PFSK-1 (cell line): Measurements from ENCODE around the gene EXOC4.

ENCODE experiments used
- FOXP2 ChIP-seq: optimal IDR thresholded peaks from 2 replicates; pipeline ENCODE3; 2011; ENCODE audit warnings: borderline replicate concordance, control low read depth, inconsistent platforms; ENCODE audit not compliant: insufficient read depth; ENCODE audit errors: extremely low read length, extremely low read depth
- POLR2AphosphoS5 ChIP-seq: IDR thresholded peaks from 2 replicates; pipeline ENCODE4 v1.6.1; 2012; ENCODE audit warnings: low read depth, mild to moderate bottlenecking, control low read depth, low read length, moderate library complexity
- REST ChIP-seq, 2 experiments: IDR thresholded peaks; 2 replicates each; pipeline versions ENCODE4 v1.6.1 to v1.8.0; 2011 to 2012; ENCODE audit warnings: low read depth in 2 of 2, low read length in 2 of 2, control low read depth in 1 of 2, inconsistent platforms in 1 of 2, mild to moderate bottlenecking in 1 of 2, moderate library complexity in 1 of 2; ENCODE audit not compliant: insufficient read depth in 1 of 2
- SIN3A ChIP-seq: IDR thresholded peaks from 2 replicates; pipeline ENCODE4 v1.6.1; 2012; ENCODE audit warnings: mild to moderate bottlenecking, low read length, moderate library complexity, borderline replicate concordance; ENCODE audit not compliant: insufficient read depth
- TAF1 ChIP-seq: IDR thresholded peaks from 2 replicates; pipeline ENCODE4 v1.6.1; 2012; ENCODE audit warnings: low read length, control low read depth, borderline replicate concordance; ENCODE audit not compliant: insufficient read depth

EXOC4 gene

GRCh38 chr7:133846203-133846945 lies 593.5 kb downstream of the EXOC4 start:
- TF ChIP-seq REST (IDR thresholded peaks at IDR 0.05; ENCODE audit: insufficient read depth in 1 of 2, low read depth in 2 of 2, low read length in 2 of 2) (no peak), POLR2AphosphoS5 (no peak), TAF1 (no peak), FOXP2 (no peak), SIN3A (no peak)

- no peak for TF ChIP-seq FOXP2
- TF ChIP-seq SIN3A: no peak
- TF ChIP-seq TAF1: no peak
- TF ChIP-seq REST (IDR thresholded peaks at IDR 0.05; ENCODE audit: insufficient read depth in 1 of 2, low read depth in 2 of 2, low read length in 2 of 2): no peak
- TF ChIP-seq POLR2AphosphoS5: no peak
Measured at GRCh38 chr7:133850497-133851280, 597.8 kb downstream of the EXOC4 start.

GRCh38 chr7:133851411-133851810 lies 598.5 kb downstream of the EXOC4 start:
- TF ChIP-seq REST (IDR thresholded peaks at IDR 0.05; ENCODE audit: insufficient read depth in 1 of 2, low read depth in 2 of 2, low read length in 2 of 2): no peak
- no peak for TF ChIP-seq SIN3A
- TF ChIP-seq FOXP2: no peak
- TF ChIP-seq TAF1: no peak
- no peak for TF ChIP-seq POLR2AphosphoS5

- TF ChIP-seq SIN3A: no peak
- TF ChIP-seq POLR2AphosphoS5: no peak
- TF ChIP-seq REST (IDR thresholded peaks at IDR 0.05; ENCODE audit: insufficient read depth in 1 of 2, low read depth in 2 of 2, low read length in 2 of 2): no peak
Measured at GRCh38 chr7:133853706-133854276, 600.9 kb downstream of the EXOC4 start.
